HepG2 (cell line): Measurements from ENCODE around the gene ACD. TPM values are rescaled to one million over a fixed set of nuclear protein-coding genes. Genes with fewer than 3 reads are reported as not detected.

Experiments
- AHDC1 ChIP-seq: sonication (generic); formaldehyde crosslinking; IDR thresholded peaks from 2 replicates; pipeline ENCODE4 v1.5.1; 2020; ENCODE audit warnings: mild to moderate bottlenecking, missing genetic modification reagents, borderline replicate concordance
- CSRNP1 ChIP-seq: sonication (generic); formaldehyde crosslinking; IDR thresholded peaks from 2 replicates; pipeline ENCODE4 v1.8.1; 2023; ENCODE audit warnings: mild to moderate bottlenecking, missing genetic modification reagents
- EEA1 ChIP-seq: sonication (generic); formaldehyde crosslinking; IDR thresholded peaks from 2 replicates; pipeline ENCODE4 v1.5.1; 2020; ENCODE audit warnings: mild to moderate bottlenecking, missing genetic modification reagents, borderline replicate concordance
- MED8 ChIP-seq: sonication (generic); formaldehyde crosslinking; IDR thresholded peaks from 2 replicates; pipeline ENCODE4 v1.8.1; 2023; ENCODE audit warnings: mild to moderate bottlenecking, missing genetic modification reagents; ENCODE audit not compliant: insufficient replicate concordance
- MLX ChIP-seq: IDR thresholded peaks from 2 replicates; pipeline ENCODE4 v1.6.1; 2016
- SIN3B ChIP-seq: fragments of 150-350 bp; IDR thresholded peaks from 2 replicates; pipeline ENCODE4 v1.6.1; 2014; ENCODE audit warnings: low read length
- TARDBP ChIP-seq: sonication (generic); formaldehyde crosslinking; IDR thresholded peaks from 2 replicates; pipeline ENCODE4 v1.8.0; 2022; ENCODE audit warnings: mild to moderate bottlenecking, missing genetic modification reagents
- ZBTB40 ChIP-seq, 2 experiments: fragments of 450-650 bp in 1 of 2; sonication (generic) in 1 of 2; formaldehyde crosslinking in 1 of 2; IDR thresholded peaks; 2 replicates each; pipeline versions ENCODE4 v1.6.1 to v1.8.0; 2016 to 2022; ENCODE audit warnings: antibody characterized with exemption in 1 of 2, mild to moderate bottlenecking in 1 of 2, missing genetic modification reagents in 1 of 2
- ZNF670 ChIP-seq: sonication (generic); formaldehyde crosslinking; IDR thresholded peaks from 2 replicates; pipeline ENCODE4 v1.8.0; 2022; ENCODE audit warnings: mild to moderate bottlenecking, missing genetic modification reagents, borderline replicate concordance
- ZNF746 ChIP-seq: sonication (generic); formaldehyde crosslinking; IDR thresholded peaks from 2 replicates; pipeline ENCODE4 v1.8.0; 2022; ENCODE audit warnings: mild to moderate bottlenecking, missing genetic modification reagents
- polyA plus RNA-seq, 8 experiments: library from polyadenylated mRNA; depleted of rRNA in 3 of 8; stranded (reverse) in 7 of 8; unstranded in 1 of 8; fragments of >200 nt; fragmentation: Illumina TruSeq in 4 of 8; extraction: Trizol in 4 of 8; gene quantifications; 2 replicates each; pipeline versions ENCODE4 v1.2.1 to v1.2.3, GENCODE V29; 2011 to 2016; ENCODE audit warnings: low read depth in 4 of 8, missing spikeins in 1 of 8, mixed read lengths in 1 of 8; ENCODE audit not compliant: insufficient read depth in 1 of 8
- total RNA-seq, 5 experiments: library from RNA; depleted of rRNA; stranded (reverse); fragments of >200 nt; fragmentation: Illumina TruSeq; extraction: Trizol; gene quantifications; 2 replicates each; pipeline ENCODE4 v1.2.3, GENCODE V29; 2016; ENCODE audit warnings: low read depth in 1 of 5

Gene ACD
- total and polyA plus RNA-seq, 2 of the 13 experiments (the other 11 are each of a cell fraction or from before 2014, with no cell fraction given): 32.6 to 38.3 TPM

GRCh38 chr16:67667453-67667816, 7.4 kb upstream of the ACD start (continued):
- TF ChIP-seq EEA1 (CRISPR knock-in tag) (0 out of 2 replicates have a peak, but pooled peaks have one; percentile 10), MED8 (CRISPR knock-in tag) (peak; percentile 23), AHDC1 (CRISPR knock-in tag) (0 out of 2 replicates have a peak, but pooled peaks have one; percentile 56), SIN3B (no peak), MLX (CRISPR knock-in tag) (no peak), TARDBP (CRISPR knock-in tag) (peak; percentile 32; the same call in 1 of the 2 replicates), ZNF746 (CRISPR knock-in tag) (0 out of 2 replicates have a peak, but pooled peaks have one; percentile 46), ZNF670 (0 out of 2 replicates have a peak, but pooled peaks have one; percentile 69), CSRNP1 (CRISPR knock-in tag) (peak; percentile 23; the same call in 1 of the 2 replicates), ZBTB40 (IDR thresholded peaks at IDR 0.05) (no peak), ZBTB40 (CRISPR knock-in tag; IDR thresholded peaks at IDR 0.05) (0 out of 2 replicates have a peak, but pooled peaks have one; percentile 29)
